Spinal cord (tissue), 10 donors: ENCODE data around the gene PLP2. TPM values are rescaled to one million over a fixed set of nuclear protein-coding genes. Genes with fewer than 3 reads are reported as not detected.
"Not testable (repeated sequence)": the region's sequence is repeated elsewhere in the genome, so short reads cannot be mapped to it uniquely, and the experiment has no call there.

Experiments used
- DNase-seq, 6 donors: peaks; one replicate each; pipeline versions ENCODE4 v3.0.0 to v3.0.0-alpha.2; 2013 to 2015; ENCODE audit warnings: low spot score in 6 of 6, low read depth in 4 of 6
- H3K27ac ChIP-seq: one replicate; pipeline ENCODE4 v1.5.1; 2013; ENCODE audit warnings: low read depth, low read length, control low read depth
- H3K27me3 ChIP-seq: one replicate; pipeline ENCODE4 v1.6.1; 2013; ENCODE audit warnings: low read length; ENCODE audit not compliant: control insufficient read depth, insufficient read depth
- H3K36me3 ChIP-seq: one replicate; pipeline ENCODE4 v1.6.1; 2013; ENCODE audit warnings: low read length; ENCODE audit not compliant: control insufficient read depth, insufficient read depth
- H3K4me1 ChIP-seq: one replicate; pipeline ENCODE4 v1.6.1; 2013; ENCODE audit warnings: low read length; ENCODE audit not compliant: control insufficient read depth, insufficient read depth
- H3K4me3 ChIP-seq: one replicate; pipeline ENCODE4 v1.5.1; 2013; ENCODE audit warnings: low read depth, low read length, control low read depth
- H3K9me3 ChIP-seq: one replicate; pipeline ENCODE4 v1.6.1; 2013; ENCODE audit warnings: low read length; ENCODE audit not compliant: control insufficient read depth, insufficient read depth
- WGBS: methylation state at CpG from one replicate; pipeline ENCODE4 v1.1.5; 2013; ENCODE audit warnings: missing lambda C conversion rate; ENCODE audit not compliant: insufficient coverage; 5-methylcytosine and 5-hydroxymethylcytosine counted together
- polyA plus RNA-seq, 2 donors: library from polyadenylated mRNA; unstranded; fragments of 120-200 nt; gene quantifications; one replicate each; pipeline ENCODE4 v1.2.1, GENCODE V29; 2013; ENCODE audit not compliant: insufficient read length in 2 of 2
- total RNA-seq, 2 donors: library from RNA; depleted of rRNA in 1 of 2; stranded (reverse); fragments of 120-200 nt in 1 of 2; fragments of >200 nt in 1 of 2; gene quantifications; one replicate each; pipeline versions ENCODE4 v1.2.3 to v1.2.4, GENCODE V29; 2013 to 2014
- donor health status: healthy.

Gene PLP2
- total and polyA plus RNA-seq, 4 donors: 3.6 to 26.1 (median 17.4) TPM

DNA sequence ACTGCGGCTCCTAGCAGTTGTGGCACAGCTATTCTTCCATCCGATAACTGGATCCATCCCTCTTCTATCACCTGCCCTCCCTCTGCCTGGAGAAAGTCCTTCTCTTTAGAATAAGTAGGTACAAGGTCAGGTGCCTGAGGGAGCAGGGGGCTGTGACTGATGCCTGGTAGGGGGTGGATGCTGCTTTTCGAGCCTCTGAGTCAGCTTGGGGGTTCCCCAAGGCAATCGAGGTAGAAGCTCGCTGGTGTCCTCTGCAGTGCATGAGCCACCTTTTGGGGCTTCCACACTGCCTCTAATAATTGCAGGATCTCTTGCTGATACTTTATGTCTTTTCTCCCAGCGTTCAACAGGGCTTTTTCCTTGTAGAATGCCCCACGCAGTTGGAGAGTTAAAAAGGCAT lies 28.5 kb upstream of the PLP2 start:
- not testable (repeated sequence) for H3K27me3 ChIP-seq, H3K27ac ChIP-seq
- 71% methylated on average over 3 of the region's 7 CpGs for WGBS

DNA sequence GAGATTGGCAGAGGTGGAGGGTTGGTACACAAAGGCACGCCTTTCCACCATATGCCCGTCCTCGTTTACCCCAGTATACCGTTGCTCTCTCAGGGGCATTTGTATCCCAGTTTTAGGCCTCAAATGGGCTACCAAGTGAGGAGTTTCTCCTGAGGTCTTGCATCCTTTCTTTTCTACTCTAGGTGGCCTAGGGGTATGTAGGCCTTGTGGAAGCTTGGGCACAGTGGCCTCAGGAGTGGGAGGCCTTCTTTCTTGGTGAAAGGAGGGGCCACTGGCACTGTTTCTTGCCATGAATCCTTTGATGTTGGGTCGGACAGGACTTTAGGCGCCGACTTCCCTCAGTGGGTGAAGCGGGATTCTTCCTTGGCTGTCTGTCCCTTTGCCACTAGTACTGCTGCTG lies 24.4 kb upstream of the PLP2 start:
- no peak for DNase-seq
- H3K9me3 ChIP-seq: no peaks in the 10 kb centered on the region
- no peak overlapping the region for H3K27ac ChIP-seq
- H3K4me1 ChIP-seq: no peaks in the 10 kb centered on the region
- H3K36me3 ChIP-seq: peaks cover 4% of the 10 kb centered on the region
- 78% methylated on average over 7 of the region's 8 CpGs for WGBS
- H3K4me3 ChIP-seq: no peak overlapping the region
- H3K27me3 ChIP-seq: no peaks in the 10 kb centered on the region

More for the DNA sequence above, 28.5 kb upstream of the PLP2 start:
- H3K36me3 ChIP-seq, H3K4me1 ChIP-seq, H3K4me3 ChIP-seq, DNase-seq, H3K9me3 ChIP-seq: not testable (repeated sequence)

DNA sequence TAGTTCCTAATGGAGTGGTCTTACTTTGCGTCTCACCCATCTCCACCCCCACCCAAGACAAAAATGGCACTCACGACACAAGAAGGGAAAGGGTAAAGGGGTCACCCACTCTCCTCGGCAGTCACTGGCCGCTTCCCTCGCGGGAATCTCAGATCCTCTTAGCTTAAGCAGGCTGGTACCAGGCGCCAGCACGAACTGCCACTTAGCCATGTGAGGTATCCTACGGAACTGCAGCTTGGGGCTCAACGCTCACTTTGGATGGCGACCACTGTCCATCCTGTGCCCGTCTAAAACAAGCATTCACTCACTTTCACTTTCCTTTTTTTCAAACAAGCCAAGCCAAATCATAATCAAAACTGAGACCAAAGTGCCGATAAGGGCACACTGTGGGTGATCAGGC lies 23.8 kb upstream of the PLP2 start:
- no peak for DNase-seq
- H3K9me3 ChIP-seq: no peaks in the 10 kb centered on the region
- no peaks in the 10 kb centered on the region for H3K27me3 ChIP-seq
- H3K4me1 ChIP-seq: no peaks in the 10 kb centered on the region
- WGBS: 78% methylated on average over 11 of the region's 13 CpGs
- no peak overlapping the region for H3K27ac ChIP-seq
- no peak overlapping the region for H3K4me3 ChIP-seq
- H3K36me3 ChIP-seq: peaks cover 4% of the 10 kb centered on the region

DNA sequence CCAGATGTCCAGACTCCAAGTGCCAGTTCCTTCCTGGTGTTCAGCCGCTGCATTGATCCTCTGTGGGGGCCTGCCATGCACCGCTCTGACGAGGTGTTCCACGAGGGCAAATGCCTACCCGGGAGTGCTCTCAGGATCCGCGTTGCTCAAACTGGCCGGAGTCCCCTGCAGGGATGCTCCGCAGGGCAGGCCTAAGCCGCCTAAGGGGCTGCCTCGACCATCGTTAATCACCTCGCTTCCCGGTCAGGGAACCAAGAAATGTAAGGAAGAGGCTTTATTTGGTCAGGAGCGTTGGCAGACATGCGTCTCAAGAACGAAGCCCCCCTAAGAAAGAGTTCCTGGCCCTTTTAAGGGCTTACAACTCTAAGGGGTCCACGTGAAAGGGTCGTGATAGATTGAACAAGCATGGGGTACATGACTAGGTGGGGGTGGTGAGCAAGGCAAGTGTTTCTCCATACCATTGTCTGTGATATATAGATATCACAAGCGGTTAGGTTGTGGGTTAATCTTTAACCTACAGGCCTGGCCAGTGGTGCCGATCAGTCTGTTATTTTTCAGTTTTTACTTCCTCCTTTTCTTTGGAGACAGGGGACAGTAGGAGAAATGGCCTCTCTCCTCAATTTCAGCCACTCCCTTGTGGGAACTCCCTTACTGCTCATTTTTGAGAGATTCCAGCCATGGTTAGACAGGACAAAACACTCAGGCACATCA lies 23.2 kb upstream of the PLP2 start:
- not testable (repeated sequence) for H3K36me3 ChIP-seq, H3K4me1 ChIP-seq, H3K9me3 ChIP-seq, H3K4me3 ChIP-seq, DNase-seq, H3K27me3 ChIP-seq, H3K27ac ChIP-seq
- 74% methylated on average over 19 of the region's 21 CpGs for WGBS

DNA sequence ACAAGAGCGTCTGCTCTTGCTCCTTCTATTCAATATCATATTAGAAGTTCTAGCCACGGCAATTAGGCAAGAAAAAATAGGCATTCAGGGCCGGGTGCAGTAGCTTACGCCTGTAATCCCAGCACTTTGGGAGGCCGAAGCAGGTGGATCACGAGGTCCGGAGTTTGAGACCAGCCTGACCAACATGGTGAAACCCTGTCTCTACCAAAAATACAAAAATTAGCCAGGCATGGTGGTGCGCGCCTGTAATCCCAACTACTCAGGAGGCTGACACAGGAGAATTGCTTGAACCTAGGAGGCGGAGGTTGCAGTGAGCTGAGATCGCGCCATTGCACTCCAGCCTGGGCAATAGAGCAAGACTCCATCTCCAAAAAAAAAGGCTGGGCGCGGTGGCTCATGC lies 22.4 kb upstream of the PLP2 start:
- DNase-seq, H3K27me3 ChIP-seq, H3K9me3 ChIP-seq, H3K27ac ChIP-seq, H3K36me3 ChIP-seq, H3K4me1 ChIP-seq, H3K4me3 ChIP-seq: not testable (repeated sequence)
- WGBS: 91% methylated on average over 11 of the region's 14 CpGs

DNA sequence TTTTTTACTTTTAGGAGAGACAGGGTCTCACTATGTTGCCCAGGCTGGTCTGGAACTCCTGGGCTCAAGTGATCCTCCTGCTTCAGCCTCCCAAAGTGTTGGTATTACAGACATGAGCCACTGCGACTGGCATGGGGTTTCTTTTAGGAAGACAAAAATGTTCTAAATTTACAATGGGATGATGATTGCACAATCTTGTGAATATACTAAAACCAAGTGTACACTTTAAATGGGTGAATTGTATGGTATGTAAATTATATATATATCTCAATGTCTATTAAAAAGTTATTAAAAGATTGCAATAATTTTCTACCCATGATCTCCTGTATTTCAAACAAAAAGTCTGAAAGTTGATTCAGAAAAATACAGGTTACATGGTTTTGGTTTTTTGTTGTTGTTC lies 18.2 kb upstream of the PLP2 start:
- H3K9me3 ChIP-seq: no peaks in the 10 kb centered on the region
- no peak overlapping the region for H3K4me3 ChIP-seq
- H3K27me3 ChIP-seq: no peaks in the 10 kb centered on the region
- no peaks in the 10 kb centered on the region for H3K4me1 ChIP-seq
- H3K36me3 ChIP-seq: peaks cover under 1% of the 10 kb centered on the region
- no CpG with 5 or more reads among the region's 1 CpG for WGBS
- no peak overlapping the region for H3K27ac ChIP-seq
- DNase-seq: no peak

DNA sequence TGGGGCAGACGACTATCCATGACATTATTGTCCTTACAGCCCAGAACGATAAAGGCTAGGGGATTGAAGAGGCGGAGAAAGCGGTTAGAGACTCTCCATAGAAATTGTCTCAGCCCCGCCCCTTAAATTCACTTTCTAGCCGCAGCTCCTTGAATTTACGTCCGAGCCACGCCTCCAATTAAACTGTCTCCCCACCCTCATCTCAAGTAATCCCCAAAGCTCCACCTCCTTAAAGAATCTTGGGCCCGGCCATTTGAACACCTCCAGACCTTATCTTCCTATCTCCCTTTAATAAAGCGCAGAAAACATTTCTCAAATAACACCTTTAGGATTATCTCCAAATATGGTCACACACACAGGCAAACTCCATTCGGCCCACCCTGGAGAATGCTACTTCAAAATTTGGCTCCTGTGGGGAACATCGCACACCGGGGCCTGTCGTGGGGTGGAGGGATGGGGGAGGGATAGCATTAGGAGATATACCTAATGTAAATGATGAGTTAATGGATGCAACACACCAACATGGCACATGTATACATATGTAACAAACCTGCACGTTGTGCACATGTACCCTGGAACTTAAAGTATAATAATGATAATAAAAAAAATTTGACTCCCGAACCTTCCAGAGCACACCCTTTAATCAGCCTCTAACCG lies 16.3 kb upstream of the PLP2 start:
- 38% methylated on average over 11 of the region's 18 CpGs for WGBS
- DNase-seq: peak in 4 of 6 donors; percentile 26 to 91 (median 60)
- Histone ChIP-seq H3K4me3 (peak overlapping the region; percentile 58), H3K27ac (peak overlapping the region; percentile 97), H3K36me3 (no peaks in the 10 kb centered on the region), H3K27me3 (no peaks in the 10 kb centered on the region), H3K4me1 (no peaks in the 10 kb centered on the region), H3K9me3 (no peaks in the 10 kb centered on the region)

DNA sequence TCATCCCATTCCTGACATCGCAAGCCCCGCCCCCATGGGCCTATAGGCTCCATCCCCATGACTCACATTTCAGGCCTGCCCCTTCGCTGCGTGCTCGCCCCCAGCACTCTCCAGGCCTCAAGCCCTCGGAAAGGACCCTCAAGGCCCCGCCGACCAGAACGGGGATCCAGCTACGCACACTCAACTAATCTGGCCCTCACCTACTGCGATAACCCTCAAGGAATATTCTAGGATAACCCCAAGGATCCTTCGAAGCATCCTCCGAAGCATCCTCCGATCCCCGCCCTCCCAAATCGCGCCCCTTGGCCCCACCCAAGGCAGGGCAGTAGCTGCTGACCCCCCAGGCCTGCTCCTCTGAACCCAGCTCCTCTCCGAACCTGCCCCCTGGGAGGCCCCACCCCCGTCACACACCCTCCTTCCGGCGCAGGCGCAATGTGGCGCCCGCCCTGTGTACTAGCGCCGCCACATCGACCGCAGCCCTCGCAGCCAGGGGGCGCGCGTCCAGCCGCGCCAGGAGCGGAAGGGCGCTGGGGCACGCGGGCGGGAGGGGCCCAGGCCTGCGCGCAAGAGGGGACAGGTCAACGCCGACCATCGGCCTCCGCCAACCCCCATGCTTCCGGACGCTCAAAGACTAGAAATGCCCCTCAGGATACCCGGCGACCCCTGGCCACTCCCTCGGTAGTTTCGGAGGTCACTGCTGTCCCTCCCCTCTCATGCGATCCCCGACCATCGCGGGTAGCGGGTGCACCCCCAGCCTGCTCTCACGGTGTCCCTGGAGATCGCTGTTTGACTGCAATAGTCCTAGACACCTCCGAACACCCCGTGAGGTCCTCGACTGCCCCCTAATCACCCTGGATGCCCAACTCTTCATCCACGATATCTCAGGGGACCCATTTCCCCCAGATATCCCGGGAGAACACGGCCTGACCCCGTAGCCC lies 15.5 kb upstream of the PLP2 start:
- DNase-seq: peak in 5 of 6 donors; percentile 52 to 96 (median 69)
- Histone ChIP-seq H3K4me1 (no peaks in the 10 kb centered on the region), H3K9me3 (no peaks in the 10 kb centered on the region), H3K27ac (peak overlapping the region; percentile 97), H3K36me3 (no peaks in the 10 kb centered on the region), H3K27me3 (no peaks in the 10 kb centered on the region), H3K4me3 (peak overlapping the region; percentile 58)
- 30% methylated on average over 62 of the region's 65 CpGs for WGBS

DNA sequence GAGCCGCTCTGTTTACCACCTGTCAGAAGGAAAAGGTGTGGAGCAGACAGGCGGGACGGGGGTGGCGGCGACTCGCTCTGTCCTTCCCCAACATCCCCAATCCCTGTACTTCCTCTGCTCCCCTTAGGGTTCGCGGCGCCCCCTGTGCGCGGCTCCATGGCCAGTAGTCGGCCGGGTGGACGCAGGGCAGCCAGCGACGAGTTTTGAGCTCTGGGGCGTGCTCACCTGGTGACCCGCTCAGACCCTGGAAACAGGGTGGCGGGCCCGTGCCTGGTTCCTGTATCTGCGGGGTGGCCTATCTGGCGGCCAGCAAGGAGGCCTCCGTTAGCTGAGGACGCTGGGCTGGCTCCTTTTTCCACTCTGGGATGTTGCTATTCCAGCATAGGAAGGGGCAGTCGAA lies 14.5 kb upstream of the PLP2 start:
- 48% methylated on average over 23 of the region's 25 CpGs for WGBS

More for the DNA sequence above, 14.5 kb upstream of the PLP2 start:
- Histone ChIP-seq H3K9me3 (no peaks in the 10 kb centered on the region), H3K36me3 (no peaks in the 10 kb centered on the region), H3K4me3 (no peak overlapping the region), H3K4me1 (no peaks in the 10 kb centered on the region), H3K27ac (no peak overlapping the region), H3K27me3 (no peaks in the 10 kb centered on the region)
- no peak for DNase-seq
